Measurements from ENCODE around the gene MESP2.

The MESP2 gene

DNA sequence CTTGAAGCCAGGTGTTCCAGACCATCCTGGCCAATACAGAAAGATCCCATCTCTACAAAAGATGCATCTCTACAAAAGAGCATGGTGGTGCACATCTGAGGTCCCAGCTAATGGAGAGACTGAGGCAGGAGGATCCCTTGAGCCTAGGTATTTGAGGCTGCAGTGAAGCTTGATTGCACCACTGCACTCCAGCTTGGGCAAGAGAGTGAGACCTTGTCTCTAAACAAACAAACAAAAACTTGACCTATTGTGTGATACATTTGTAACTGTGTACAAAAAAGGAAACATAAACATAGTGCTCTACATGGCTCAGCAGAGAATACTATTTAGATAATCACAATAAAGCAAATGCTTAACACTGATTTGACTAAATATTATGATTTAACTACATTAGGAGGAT lies 19.9 kb downstream of the MESP2 start:
- Histone ChIP-seq H3K4me3 (ENCODE audit: low read length) (no peak overlapping the region), H3K9me3 (replicated peaks; ENCODE audit: low read length) (no peaks in the 10 kb centered on the region), H3K4me2 (ENCODE audit: low read length) (no peak overlapping the region), H3K36me3 (ENCODE audit: insufficient read depth, low read length) (peaks cover 91% of the 10 kb centered on the region), H3K27me3 (ENCODE audit: control insufficient read depth, insufficient read depth, low read length) (no peaks in the 10 kb centered on the region), H3K4me1 (ENCODE audit: control insufficient read depth, insufficient read depth, low read length) (peaks cover 16% of the 10 kb centered on the region), H3K9ac (ENCODE audit: low read depth, low read length) (no peak overlapping the region)

DNA sequence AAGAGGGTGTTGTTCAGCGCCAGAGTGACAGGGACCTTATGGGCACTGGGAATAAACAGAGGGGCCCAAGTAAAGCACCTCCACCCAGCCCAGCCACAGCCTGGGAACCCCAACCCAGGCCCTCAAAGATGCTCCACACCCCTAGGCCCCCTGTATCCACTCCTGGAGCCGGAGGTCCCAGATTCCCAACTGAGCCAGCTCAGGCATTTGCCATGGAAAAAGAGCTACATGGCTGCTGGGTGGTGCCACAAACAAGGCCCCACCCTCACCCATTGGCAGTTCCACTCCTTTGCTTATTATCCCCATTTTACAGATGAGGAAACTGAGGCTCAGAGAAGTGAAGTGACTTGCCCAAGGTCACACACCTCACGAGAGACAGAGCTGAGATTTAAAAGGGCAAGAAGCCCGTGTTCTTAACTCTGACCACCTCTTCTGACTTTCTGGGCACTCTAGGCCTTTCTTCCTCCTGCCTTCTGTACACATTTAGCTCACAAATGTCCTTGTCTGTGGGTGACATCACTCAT lies 21.6 kb downstream of the MESP2 start:
- H3K4me2 ChIP-seq (ENCODE audit: low read length): no peak overlapping the region
- H3K27me3 ChIP-seq (ENCODE audit: control insufficient read depth, insufficient read depth, low read length): no peaks in the 10 kb centered on the region
- peaks cover 16% of the 10 kb centered on the region for H3K4me1 ChIP-seq (ENCODE audit: control insufficient read depth, insufficient read depth, low read length)
- H3K9me3 ChIP-seq (replicated peaks; ENCODE audit: low read length): no peaks in the 10 kb centered on the region
- H3K36me3 ChIP-seq (ENCODE audit: insufficient read depth, low read length): peaks cover 90% of the 10 kb centered on the region
- H3K9ac ChIP-seq (ENCODE audit: low read depth, low read length): no peak overlapping the region
- no peak overlapping the region for H3K4me3 ChIP-seq (ENCODE audit: low read length)

DNA sequence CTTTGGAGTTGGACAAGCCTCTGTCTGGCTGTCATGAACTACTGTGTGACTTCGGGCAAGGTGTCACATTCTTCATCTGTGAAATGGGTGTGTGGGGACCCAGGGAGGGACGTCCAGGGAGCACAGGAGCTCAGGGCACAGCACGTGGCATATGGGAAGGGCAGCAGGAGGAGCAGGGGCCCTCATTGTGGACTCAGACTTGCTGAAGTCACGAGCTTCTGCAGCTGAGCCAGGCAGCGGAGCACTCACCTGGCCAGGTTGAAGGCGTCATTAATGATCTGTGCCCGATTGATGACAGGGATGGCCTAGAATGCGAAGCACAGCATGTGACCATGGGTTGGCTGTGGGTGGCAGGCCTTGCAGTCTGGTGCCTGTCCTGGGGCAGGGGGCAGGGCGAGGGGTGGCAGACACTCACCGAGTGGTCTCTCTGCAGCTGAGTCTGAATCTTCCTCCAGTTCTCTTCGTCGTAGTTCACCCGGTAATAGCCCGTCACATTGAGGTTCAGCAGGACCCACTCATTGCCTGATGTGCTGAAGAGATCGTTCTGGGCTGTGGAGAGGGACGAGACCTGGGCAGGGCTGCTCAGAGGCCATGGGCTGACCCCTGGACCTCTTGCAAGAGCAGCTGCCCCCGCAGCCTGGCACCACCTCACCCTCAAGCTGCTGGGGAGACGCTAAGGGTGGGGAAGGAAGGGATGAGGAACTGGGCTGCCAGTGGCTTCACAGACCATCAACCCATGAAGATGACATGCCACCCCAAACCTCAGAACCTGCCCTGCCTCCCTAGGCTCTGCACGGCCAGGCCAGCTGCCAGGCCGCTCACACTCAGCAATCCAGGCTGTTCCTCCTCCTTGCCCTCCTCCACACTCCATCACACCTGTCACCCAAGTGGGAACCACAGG lies 23.1 kb downstream of the MESP2 start:
- H3K9ac ChIP-seq (ENCODE audit: low read depth, low read length): no peak overlapping the region
- H3K9me3 ChIP-seq (replicated peaks; ENCODE audit: low read length): no peaks in the 10 kb centered on the region
- H3K4me1 ChIP-seq (ENCODE audit: control insufficient read depth, insufficient read depth, low read length): peaks cover 19% of the 10 kb centered on the region
- H3K27me3 ChIP-seq (ENCODE audit: control insufficient read depth, insufficient read depth, low read length): no peaks in the 10 kb centered on the region
- H3K4me3 ChIP-seq (ENCODE audit: low read length): no peak overlapping the region
- peaks cover 92% of the 10 kb centered on the region for H3K36me3 ChIP-seq (ENCODE audit: insufficient read depth, low read length)
- H3K4me2 ChIP-seq (ENCODE audit: low read length): no peak overlapping the region

DNA sequence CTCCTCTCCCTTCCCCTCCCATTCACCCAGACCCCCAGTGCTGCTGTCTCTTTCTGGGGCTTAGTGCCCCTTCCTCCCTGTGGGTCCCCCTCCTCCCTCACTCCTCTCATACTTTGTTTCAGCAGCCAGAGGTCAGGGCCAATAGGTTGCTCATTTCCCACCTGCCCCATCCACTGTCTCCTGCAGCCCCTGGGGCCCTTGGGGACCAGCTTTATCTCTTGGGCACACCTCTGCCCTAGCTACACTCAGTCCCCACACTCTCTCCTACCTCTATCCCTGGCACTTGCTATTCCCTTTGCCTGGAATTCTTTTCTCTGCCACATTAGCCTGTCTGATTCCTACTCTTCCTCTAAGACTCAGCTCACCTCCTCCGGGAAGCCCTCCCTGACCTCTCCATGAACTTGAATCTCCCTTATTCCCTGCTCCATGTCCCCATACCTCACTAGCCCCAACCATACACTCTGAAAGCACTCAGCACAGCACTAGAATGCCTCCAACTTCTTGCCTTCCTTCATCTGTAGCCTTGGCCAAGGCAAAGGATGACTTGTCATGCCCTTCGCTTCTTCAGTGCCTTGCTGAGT lies 23.9 kb downstream of the MESP2 start:
- Histone ChIP-seq H3K27me3 (ENCODE audit: control insufficient read depth, insufficient read depth, low read length) (no peaks in the 10 kb centered on the region), H3K9ac (ENCODE audit: low read depth, low read length) (no peak overlapping the region), H3K36me3 (ENCODE audit: insufficient read depth, low read length) (peaks cover 92% of the 10 kb centered on the region), H3K4me2 (ENCODE audit: low read length) (no peak overlapping the region), H3K9me3 (replicated peaks; ENCODE audit: low read length) (no peaks in the 10 kb centered on the region), H3K4me1 (ENCODE audit: control insufficient read depth, insufficient read depth, low read length) (peaks cover 13% of the 10 kb centered on the region), H3K4me3 (ENCODE audit: low read length) (no peak overlapping the region)

DNA sequence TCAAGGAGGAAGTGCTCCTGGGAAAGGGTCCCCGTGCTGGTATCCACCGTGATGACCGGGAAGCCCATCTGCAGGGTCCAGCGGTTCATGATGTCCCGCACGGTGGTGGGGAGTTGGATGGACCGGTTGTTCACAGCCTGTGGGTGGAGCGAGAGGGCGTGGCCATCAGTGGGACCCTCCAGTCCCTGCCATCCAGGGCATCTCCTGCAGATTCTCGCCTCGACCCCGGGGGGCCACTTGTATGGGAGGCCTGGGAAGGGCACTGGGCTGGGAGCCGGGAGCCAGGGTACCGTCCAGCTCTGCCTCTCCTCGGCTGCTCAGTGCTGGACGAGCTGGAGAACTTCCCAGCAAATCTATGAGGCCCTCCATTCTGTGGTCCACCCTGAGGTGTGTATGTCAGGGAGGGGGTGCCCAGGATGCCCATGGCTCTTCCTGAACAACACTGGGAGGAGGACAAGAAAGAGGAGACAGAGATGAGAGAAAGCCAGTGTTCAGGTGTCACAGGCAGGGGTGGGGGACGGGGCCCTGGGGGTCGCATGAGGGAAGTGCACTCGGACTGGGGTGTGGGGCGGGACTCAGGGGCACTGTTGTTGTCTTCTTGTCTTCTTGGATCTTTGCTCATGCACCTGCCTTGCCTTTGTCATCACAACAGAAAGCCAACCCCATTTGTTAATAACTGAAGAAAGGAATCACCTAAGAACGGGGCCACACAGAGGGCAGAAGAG lies 25.5 kb downstream of the MESP2 start:
- Histone ChIP-seq H3K9me3 (replicated peaks; ENCODE audit: low read length) (no peaks in the 10 kb centered on the region), H3K36me3 (ENCODE audit: insufficient read depth, low read length) (peaks cover 95% of the 10 kb centered on the region), H3K4me1 (ENCODE audit: control insufficient read depth, insufficient read depth, low read length) (peaks cover 2% of the 10 kb centered on the region), H3K4me2 (ENCODE audit: low read length) (no peak overlapping the region), H3K9ac (ENCODE audit: low read depth, low read length) (no peak overlapping the region), H3K4me3 (ENCODE audit: low read length) (no peak overlapping the region), H3K27me3 (ENCODE audit: control insufficient read depth, insufficient read depth, low read length) (no peaks in the 10 kb centered on the region)

DNA sequence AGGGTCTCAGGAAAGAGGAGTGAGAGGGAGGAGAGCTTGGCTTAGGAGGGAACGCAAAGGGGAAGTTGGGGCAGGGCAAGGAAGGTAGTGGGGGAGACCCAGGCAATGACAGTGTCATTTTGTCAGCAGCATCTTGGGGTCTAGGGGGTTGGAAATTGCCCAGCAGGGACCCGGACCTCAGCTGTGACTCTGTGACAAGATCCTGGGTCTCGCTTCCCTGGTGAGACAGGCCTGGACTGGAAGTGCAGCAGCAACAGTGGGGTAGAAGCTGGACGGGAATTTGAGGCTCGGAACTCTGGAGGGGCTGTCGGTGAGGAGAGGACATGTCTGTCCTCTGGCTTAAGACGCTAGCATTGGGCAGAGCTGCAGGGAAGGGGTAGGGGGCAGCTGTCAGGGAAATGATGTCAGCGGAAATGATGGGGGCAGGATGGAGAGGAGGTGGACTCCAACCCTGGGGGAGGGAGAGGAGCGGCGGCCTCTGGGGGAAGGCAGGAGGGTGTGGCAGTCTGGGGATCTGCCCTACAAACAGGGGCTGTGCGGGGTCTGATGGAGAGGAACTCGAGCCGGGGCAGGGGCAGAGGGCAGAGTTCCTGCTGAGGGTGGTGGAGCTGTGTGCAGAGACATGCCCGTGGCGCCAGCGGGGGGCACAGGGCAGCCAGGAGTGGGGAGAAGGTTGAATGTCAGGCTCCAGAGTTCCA lies 26.2 kb downstream of the MESP2 start:
- no peak overlapping the region for H3K4me2 ChIP-seq (ENCODE audit: low read length)
- H3K4me1 ChIP-seq (ENCODE audit: control insufficient read depth, insufficient read depth, low read length): peaks cover 2% of the 10 kb centered on the region
- no peaks in the 10 kb centered on the region for H3K27me3 ChIP-seq (ENCODE audit: control insufficient read depth, insufficient read depth, low read length)
- H3K9ac ChIP-seq (ENCODE audit: low read depth, low read length): no peak overlapping the region
- peaks cover 94% of the 10 kb centered on the region for H3K36me3 ChIP-seq (ENCODE audit: insufficient read depth, low read length)
- H3K9me3 ChIP-seq (replicated peaks; ENCODE audit: low read length): no peaks in the 10 kb centered on the region
- H3K4me3 ChIP-seq (ENCODE audit: low read length): no peak overlapping the region

DNA sequence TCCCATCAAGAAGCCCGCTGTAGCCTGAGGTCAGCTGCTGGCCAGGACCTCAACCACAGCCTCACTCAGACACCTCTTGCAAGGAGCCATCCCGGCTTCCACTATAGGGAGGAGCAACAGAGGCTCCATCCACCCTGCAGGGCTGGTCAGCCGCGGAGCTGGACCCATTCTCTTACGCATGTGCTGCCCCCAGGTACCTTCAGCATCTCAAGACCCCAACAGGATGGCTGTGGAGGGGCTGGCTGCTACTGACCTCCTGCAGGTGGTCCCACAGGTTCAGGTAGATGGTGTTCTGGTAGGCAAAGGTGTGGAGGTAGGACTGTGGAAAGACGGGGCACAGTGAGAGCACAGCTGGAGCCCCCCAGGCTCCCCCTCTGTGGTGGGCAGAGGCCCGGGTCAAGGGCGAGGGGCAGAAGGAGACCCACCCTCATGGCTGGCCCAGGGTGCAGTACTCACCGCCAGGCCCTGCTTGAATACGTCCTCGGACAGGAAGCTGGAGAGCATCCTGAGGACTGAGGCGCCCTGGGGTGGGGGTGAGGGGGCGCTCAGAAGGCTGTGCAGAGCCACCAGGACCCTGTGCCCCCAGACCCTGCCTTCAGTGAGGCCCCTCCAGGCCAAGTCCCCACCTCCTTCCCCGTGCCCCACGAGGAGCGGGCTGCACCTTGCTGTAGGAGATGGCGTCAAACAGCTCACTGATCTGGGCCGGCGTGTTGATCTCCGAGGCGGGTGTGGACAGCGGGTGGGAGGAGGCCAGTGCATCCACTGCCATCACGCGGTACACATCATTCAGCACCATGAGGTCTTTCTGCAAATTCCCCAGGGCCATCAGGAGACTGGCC lies 27.1 kb downstream of the MESP2 start:
- Histone ChIP-seq H3K9me3 (replicated peaks; ENCODE audit: low read length) (no peaks in the 10 kb centered on the region), H3K9ac (ENCODE audit: low read depth, low read length) (no peak overlapping the region), H3K4me2 (ENCODE audit: low read length) (no peak overlapping the region), H3K36me3 (ENCODE audit: insufficient read depth, low read length) (peaks cover 91% of the 10 kb centered on the region), H3K4me3 (ENCODE audit: low read length) (no peak overlapping the region), H3K4me1 (ENCODE audit: control insufficient read depth, insufficient read depth, low read length) (peaks cover 8% of the 10 kb centered on the region), H3K27me3 (ENCODE audit: control insufficient read depth, insufficient read depth, low read length) (no peaks in the 10 kb centered on the region)

DNA sequence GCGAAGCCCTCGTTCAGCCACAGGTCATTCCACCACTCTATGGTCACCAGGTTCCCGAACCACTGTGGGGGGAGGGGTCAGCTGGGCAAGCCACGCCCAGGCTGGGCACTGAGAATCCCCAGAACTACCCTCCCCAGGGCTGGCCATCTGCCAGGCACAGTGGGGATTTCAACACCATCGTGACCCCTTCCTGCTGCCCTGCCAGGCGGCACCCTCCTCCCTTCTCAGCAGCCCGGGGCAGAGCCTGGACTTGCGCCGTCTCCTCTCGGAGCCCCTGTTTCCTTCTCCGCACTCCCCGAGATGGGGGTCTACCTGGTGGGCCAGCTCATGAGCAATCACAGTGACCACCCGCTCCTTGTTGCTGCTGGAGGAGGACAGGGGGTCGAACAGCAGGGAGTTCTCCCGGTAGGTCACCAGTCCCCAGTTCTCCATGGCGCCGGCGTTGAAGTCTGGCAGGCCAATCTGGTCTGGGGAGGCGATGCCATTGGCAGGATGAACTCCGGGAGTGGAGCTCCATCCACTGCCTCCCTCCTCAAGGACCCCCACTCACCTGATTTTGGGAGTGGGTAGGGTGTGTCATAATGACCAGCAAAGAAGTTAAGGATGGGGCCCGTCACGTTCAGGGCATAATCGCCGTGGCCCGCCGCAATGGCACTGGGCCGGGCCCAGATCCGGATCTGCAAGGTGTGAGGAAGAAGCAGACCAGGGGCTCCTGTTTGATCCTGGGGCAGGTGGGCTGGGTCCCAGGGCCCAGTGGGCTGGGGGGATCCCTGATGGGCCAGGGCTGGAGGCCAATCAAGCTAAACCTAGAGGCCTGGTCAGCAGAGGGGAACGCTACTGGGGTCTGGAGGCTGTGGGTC lies 28.0 kb downstream of the MESP2 start:
- H3K4me1 ChIP-seq (ENCODE audit: control insufficient read depth, insufficient read depth, low read length): peaks cover 17% of the 10 kb centered on the region
- no peak overlapping the region for H3K4me2 ChIP-seq (ENCODE audit: low read length)
- H3K9me3 ChIP-seq (replicated peaks; ENCODE audit: low read length): no peaks in the 10 kb centered on the region
- H3K9ac ChIP-seq (ENCODE audit: low read depth, low read length): no peak overlapping the region
- H3K36me3 ChIP-seq (ENCODE audit: insufficient read depth, low read length): peaks cover 93% of the 10 kb centered on the region
- H3K27me3 ChIP-seq (ENCODE audit: control insufficient read depth, insufficient read depth, low read length): no peaks in the 10 kb centered on the region
- no peak overlapping the region for H3K4me3 ChIP-seq (ENCODE audit: low read length)

DNA sequence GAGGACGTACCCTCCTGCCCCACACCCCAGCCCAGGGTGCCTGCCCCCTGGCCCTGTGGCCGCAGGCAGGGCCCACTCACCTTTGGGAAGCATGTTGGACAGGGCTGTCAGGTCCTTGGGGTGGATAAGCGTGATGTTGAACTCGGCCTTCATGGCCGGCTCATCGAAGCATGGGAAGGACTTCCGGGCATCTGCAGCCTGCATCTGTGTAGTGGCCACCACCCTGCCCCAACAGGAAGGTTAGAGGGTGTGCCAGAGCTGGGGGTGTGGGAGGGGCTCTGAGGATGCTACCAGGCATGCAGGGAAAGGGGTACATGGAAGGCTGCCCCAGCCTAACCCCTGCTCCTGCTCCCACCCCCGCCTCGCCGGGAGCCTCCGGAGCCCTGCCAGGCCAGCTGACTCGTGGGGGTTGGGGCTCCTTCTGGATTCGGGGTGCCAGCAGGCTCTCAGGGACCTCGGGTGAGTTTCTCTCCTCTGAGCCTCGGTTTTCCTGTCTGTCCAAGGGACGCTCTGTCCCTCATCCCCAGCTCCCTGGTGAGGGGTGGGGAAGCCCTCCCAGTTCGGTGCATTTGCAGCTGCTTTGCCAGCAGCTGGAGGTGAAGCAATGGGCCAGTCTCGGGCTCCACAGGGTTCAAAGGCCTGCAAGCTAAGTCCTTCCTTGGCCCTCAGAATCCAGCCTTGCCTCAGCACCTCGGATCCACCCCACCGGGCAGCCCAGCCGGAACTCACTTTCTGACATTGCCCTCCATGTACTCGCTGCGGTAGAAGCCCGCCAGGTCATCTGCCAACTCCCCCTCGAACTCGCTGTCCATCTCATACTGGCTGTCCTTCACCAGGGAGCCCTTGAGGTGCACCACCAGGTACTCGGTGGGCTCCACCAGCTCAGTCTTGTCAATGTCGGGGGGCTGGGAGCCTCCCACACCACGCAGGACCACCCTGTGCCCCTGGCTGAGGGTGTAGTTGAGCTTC lies 29.4 kb downstream of the MESP2 start:
- Histone ChIP-seq H3K4me1 (ENCODE audit: control insufficient read depth, insufficient read depth, low read length) (peaks cover 27% of the 10 kb centered on the region), H3K4me2 (ENCODE audit: low read length) (no peak overlapping the region), H3K27me3 (ENCODE audit: control insufficient read depth, insufficient read depth, low read length) (no peaks in the 10 kb centered on the region), H3K36me3 (ENCODE audit: insufficient read depth, low read length) (peaks cover 90% of the 10 kb centered on the region), H3K4me3 (ENCODE audit: low read length) (no peak overlapping the region), H3K9me3 (replicated peaks; ENCODE audit: low read length) (no peaks in the 10 kb centered on the region), H3K9ac (ENCODE audit: low read depth, low read length) (no peak overlapping the region)

Measured in skeletal muscle satellite cell (primary cell).